GM20000 (cell line): ENCODE results near the gene PSMA1.

ENCODE experiments used
- DNase-seq: peaks from one replicate; pipeline ENCODE4 v3.0.0; 2012; ENCODE audit warnings: low spot score
- CTCF ChIP-seq: IDR thresholded peaks from 2 replicates; pipeline ENCODE4 v1.5.1; 2012; ENCODE audit warnings: mild to moderate bottlenecking, control low read depth; ENCODE audit errors: extremely low read depth, missing control alignments

The PSMA1 gene

GRCh38 chr11:14529951-14530350 lies 9.8 kb upstream of the PSMA1 start:
- TF ChIP-seq CTCF = no peak
- DNase-seq = no peak

GRCh38 chr11:14529321-14529720 lies 9.1 kb upstream of the PSMA1 start:
- DNase-seq = no peak

GRCh38 chr11:14522801-14523200 lies 2.6 kb upstream of the PSMA1 start:
- DNase-seq = no peak
- no peak for TF ChIP-seq CTCF

More at GRCh38 chr11:14529321-14529720, 9.1 kb upstream of the PSMA1 start:
- no peak for TF ChIP-seq CTCF

- no peak for TF ChIP-seq CTCF
These were observed 2.1 kb upstream of the PSMA1 start for GRCh38 chr11:14522245-14522644.

GRCh38 chr11:14520747-14521151 lies 563 bp upstream of the PSMA1 start:
- DNase-seq = peak; percentile 10
- TF ChIP-seq CTCF = no peak

More at GRCh38 chr11:14522245-14522644, 2.1 kb upstream of the PSMA1 start:
- no peak for DNase-seq

GRCh38 chr11:14519597-14519916 lies 629 bp downstream of the PSMA1 start:
- TF ChIP-seq CTCF = no peak
- DNase-seq = no peak

GRCh38 chr11:14518820-14519219 lies 1.4 kb downstream of the PSMA1 start:
- TF ChIP-seq CTCF = no peak
- no peak for DNase-seq

- TF ChIP-seq CTCF = no peak
These were observed 6.4 kb downstream of the PSMA1 start for GRCh38 chr11:14513800-14514199.

More at GRCh38 chr11:14513800-14514199, 6.4 kb downstream of the PSMA1 start:
- no peak for DNase-seq
